Measurements from ENCODE around the gene CALML4. TPM values are rescaled to one million over a fixed set of nuclear protein-coding genes. Genes with fewer than 3 reads are reported as not detected.
A peak's percentile ranks its signal among the peaks of the same experiment; 100 is the strongest.
"Not testable (repeated sequence)": the region's sequence is repeated elsewhere in the genome, so short reads cannot be mapped to it uniquely, and the experiment has no call there.

Gene CALML4
- total and polyA plus RNA-seq, 2 experiments from 2014 or later: 0.54 to 2.4 TPM

GRCh38 chr15:68176601-68177000 is 28.5 kb downstream of the CALML4 start:
- TF ChIP-seq EZH2 (IDR thresholded peaks at IDR 0.05; ENCODE audit: insufficient read depth, poor library complexity, severe bottlenecking): no peak
- no peak for TF ChIP-seq EZH2phosphoT487 (IDR thresholded peaks at IDR 0.05; ENCODE audit: insufficient read depth, low read depth)
- H3K9ac ChIP-seq: no peak overlapping the region
- no peaks in the 10 kb centered on the region for H3K9me2 ChIP-seq (ENCODE audit: insufficient read depth)
- WGBS, 2 experiments (ENCODE audit: low coverage in 1 of 2, low lambda C conversion rate in 2 of 2, missing lambda C conversion rate in 2 of 2): 96 to 100% methylated on average over 3 of the region's 3 CpGs
- in situ Hi-C loops (cut with MboI): no loop called here
- DNase-seq: peak; percentile 41
- H3K4me2 ChIP-seq (ENCODE audit: unreplicated experiment): no peak overlapping the region
- H3K4me3 ChIP-seq: no peak overlapping the region
- H3F3A ChIP-seq (ENCODE audit: insufficient read depth): no peaks in the 10 kb centered on the region
- peaks cover 14% of the 10 kb centered on the region for H3K4me1 ChIP-seq (ENCODE audit: insufficient read depth)
- peaks cover 24% of the 10 kb centered on the region; the same call in 1 of the 2 replicates for H3K36me3 ChIP-seq (ENCODE audit: low read depth)
- H3K27ac ChIP-seq: no peak overlapping the region
- H2AFZ ChIP-seq: no peak overlapping the region
- H3K27me3 ChIP-seq (replicated peaks; ENCODE audit: insufficient read depth): no peaks in the 10 kb centered on the region
- no peaks in the 10 kb centered on the region for H4K20me1 ChIP-seq (ENCODE audit: insufficient read depth)
- H3K9me3 ChIP-seq (ENCODE audit: low read depth): no peaks in the 10 kb centered on the region
- H3K79me2 ChIP-seq (ENCODE audit: insufficient read depth): no peaks in the 10 kb centered on the region

DNA sequence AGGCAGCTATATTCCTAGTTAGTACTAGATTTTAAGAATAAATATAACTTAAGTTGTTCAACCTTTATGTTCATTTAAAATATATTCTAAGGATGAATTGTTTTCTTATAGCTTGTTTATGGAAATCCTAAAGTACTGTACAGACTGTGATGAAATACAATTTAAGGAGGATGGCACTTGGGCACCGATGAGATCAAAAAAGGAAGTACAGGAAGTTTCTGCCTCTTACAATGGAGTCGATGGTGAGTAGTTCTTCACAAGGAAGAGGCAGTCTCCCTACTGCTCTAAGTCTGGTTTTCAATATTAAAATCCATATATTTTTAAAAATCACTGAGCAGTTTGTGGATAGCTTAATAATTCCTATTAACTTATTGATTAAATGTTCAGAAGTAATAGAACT is 29.6 kb downstream of the CALML4 start:
- Histone ChIP-seq H3F3A (ENCODE audit: insufficient read depth) (no peaks in the 10 kb centered on the region), H3K4me3 (no peak overlapping the region), H4K20me1 (ENCODE audit: insufficient read depth) (no peaks in the 10 kb centered on the region), H3K27ac (no peak overlapping the region), H3K4me2 (ENCODE audit: unreplicated experiment) (no peak overlapping the region), H3K27me3 (replicated peaks; ENCODE audit: insufficient read depth) (no peaks in the 10 kb centered on the region), H3K79me2 (ENCODE audit: insufficient read depth) (no peaks in the 10 kb centered on the region), H3K4me1 (ENCODE audit: insufficient read depth) (peaks cover 14% of the 10 kb centered on the region), H3K9me3 (ENCODE audit: low read depth) (no peaks in the 10 kb centered on the region), H3K36me3 (ENCODE audit: low read depth) (peaks cover 14% of the 10 kb centered on the region; the same call in 1 of the 2 replicates), H3K9me2 (ENCODE audit: insufficient read depth) (no peaks in the 10 kb centered on the region), H3K9ac (no peak overlapping the region), H2AFZ (no peak overlapping the region)
- in situ Hi-C loops (cut with MboI): no loop called here
- no peak for TF ChIP-seq EZH2 (IDR thresholded peaks at IDR 0.05; ENCODE audit: insufficient read depth, poor library complexity, severe bottlenecking)
- no peak for TF ChIP-seq EZH2phosphoT487 (IDR thresholded peaks at IDR 0.05; ENCODE audit: insufficient read depth, low read depth)
- no peak for DNase-seq
- WGBS, 2 experiments (ENCODE audit: low coverage in 1 of 2, low lambda C conversion rate in 2 of 2, missing lambda C conversion rate in 2 of 2): 95 to 96% methylated on average over 2 of the region's 2 CpGs

- Histone ChIP-seq H3K27ac (no peak overlapping the region), H3F3A (ENCODE audit: insufficient read depth) (no peaks in the 10 kb centered on the region), H3K4me2 (ENCODE audit: unreplicated experiment) (no peak overlapping the region), H3K4me3 (no peak overlapping the region), H3K9ac (no peak overlapping the region), H3K4me1 (ENCODE audit: insufficient read depth) (peaks cover 14% of the 10 kb centered on the region), H3K9me2 (ENCODE audit: insufficient read depth) (no peaks in the 10 kb centered on the region), H2AFZ (no peak overlapping the region), H4K20me1 (ENCODE audit: insufficient read depth) (no peaks in the 10 kb centered on the region), H3K36me3 (ENCODE audit: low read depth) (peaks cover 14% of the 10 kb centered on the region; the same call in 1 of the 2 replicates), H3K9me3 (ENCODE audit: low read depth) (no peaks in the 10 kb centered on the region), H3K79me2 (ENCODE audit: insufficient read depth) (no peaks in the 10 kb centered on the region), H3K27me3 (replicated peaks; ENCODE audit: insufficient read depth) (no peaks in the 10 kb centered on the region)
- TF ChIP-seq EZH2 (IDR thresholded peaks at IDR 0.05; ENCODE audit: insufficient read depth, poor library complexity, severe bottlenecking) (no peak), EZH2phosphoT487 (IDR thresholded peaks at IDR 0.05; ENCODE audit: insufficient read depth, low read depth) (no peak)
- no peak for DNase-seq
- in situ Hi-C loops (cut with MboI): no loop called here
- 88 to 90% methylated on average over 4 of the region's 4 CpGs for whole genome bisulfite sequencing, 2 experiments (ENCODE audit: low coverage in 1 of 2, low lambda C conversion rate in 2 of 2, missing lambda C conversion rate in 2 of 2)
These were observed 32.0 kb downstream of the CALML4 start for GRCh38 chr15:68173119-68173518.

GRCh38 chr15:68172037-68172436 is 33.1 kb downstream of the CALML4 start:
- H2AFZ ChIP-seq; H3K9ac ChIP-seq; H3K4me2 ChIP-seq (ENCODE audit: unreplicated experiment); H3K4me3 ChIP-seq; H4K20me1 ChIP-seq (ENCODE audit: insufficient read depth); in situ Hi-C loops (cut with MboI); H3K9me3 ChIP-seq (ENCODE audit: low read depth); H3K4me1 ChIP-seq (ENCODE audit: insufficient read depth); DNase-seq; H3K27ac ChIP-seq; H3K27me3 ChIP-seq (replicated peaks; ENCODE audit: insufficient read depth); H3K79me2 ChIP-seq (ENCODE audit: insufficient read depth); H3F3A ChIP-seq (ENCODE audit: insufficient read depth); H3K9me2 ChIP-seq (ENCODE audit: insufficient read depth): not testable (repeated sequence)
- H3K36me3 ChIP-seq (ENCODE audit: low read depth): peaks cover 14% of the 10 kb centered on the region; the same call in 1 of the 2 replicates
- WGBS, 2 experiments (ENCODE audit: low coverage in 1 of 2, low lambda C conversion rate in 2 of 2, missing lambda C conversion rate in 2 of 2): 43 to 50% methylated on average over 2 of the region's 2 CpGs

- no peaks in the 10 kb centered on the region for H4K20me1 ChIP-seq (ENCODE audit: insufficient read depth)
- no peaks in the 10 kb centered on the region for H3F3A ChIP-seq (ENCODE audit: insufficient read depth)
- no peaks in the 10 kb centered on the region for H3K4me1 ChIP-seq (ENCODE audit: insufficient read depth)
- H3K27ac ChIP-seq: no peak overlapping the region
- TF ChIP-seq EZH2 (IDR thresholded peaks at IDR 0.05; ENCODE audit: insufficient read depth, poor library complexity, severe bottlenecking) (no peak), EZH2phosphoT487 (IDR thresholded peaks at IDR 0.05; ENCODE audit: insufficient read depth, low read depth) (no peak)
- peaks cover 5% of the 10 kb centered on the region; the same call in 1 of the 2 replicates for H3K36me3 ChIP-seq (ENCODE audit: low read depth)
- WGBS, 2 experiments (ENCODE audit: low coverage in 1 of 2, low lambda C conversion rate in 2 of 2, missing lambda C conversion rate in 2 of 2): 86 to 90% methylated on average over 4 of the region's 4 CpGs
- no peaks in the 10 kb centered on the region for H3K79me2 ChIP-seq (ENCODE audit: insufficient read depth)
- no peak overlapping the region for H3K9ac ChIP-seq
- no peak overlapping the region for H2AFZ ChIP-seq
- no peak overlapping the region for H3K4me3 ChIP-seq
- no peaks in the 10 kb centered on the region for H3K27me3 ChIP-seq (replicated peaks; ENCODE audit: insufficient read depth)
- no peak for DNase-seq
- H3K9me2 ChIP-seq (ENCODE audit: insufficient read depth): no peaks in the 10 kb centered on the region
- no peak overlapping the region for H3K4me2 ChIP-seq (ENCODE audit: unreplicated experiment)
- H3K9me3 ChIP-seq (ENCODE audit: low read depth): no peaks in the 10 kb centered on the region
- in situ Hi-C loops (cut with MboI): loop anchor here (10.0 kb wide), 1 partner anchor 312 kb away; no protein-coding TSS in a partner anchor
These were observed 38.3 kb downstream of the CALML4 start for GRCh38 chr15:68166847-68167246.

Data from GM23248 (cell line).